Glutamatergic neuron (in vitro differentiated cells): ENCODE results near the gene LGALS9. TPM values are rescaled to one million over a fixed set of nuclear protein-coding genes. Genes with fewer than 3 reads are reported as not detected.
"Not testable (repeated sequence)": the region's sequence is repeated elsewhere in the genome, so short reads cannot be mapped to it uniquely, and the experiment has no call there.

ENCODE experiments used
- DNase-seq: peaks from one replicate; pipeline ENCODE4 v3.0.0; 2022
- H3K27ac Mint-ChIP-seq: one replicate; pipeline ENCODE4 v1.8.0; 2020; ENCODE audit warnings: mild to moderate bottlenecking, mixed read lengths, inconsistent platforms; ENCODE audit not compliant: unreplicated experiment
- H3K27me3 Mint-ChIP-seq: one replicate; pipeline ENCODE4 v1.8.0; 2020; ENCODE audit warnings: mild to moderate bottlenecking, moderate library complexity, mixed read lengths, inconsistent platforms; ENCODE audit not compliant: unreplicated experiment
- H3K36me3 Mint-ChIP-seq: one replicate; pipeline ENCODE4 v1.8.0; 2020; ENCODE audit warnings: mild to moderate bottlenecking, mixed read lengths, inconsistent platforms; ENCODE audit not compliant: unreplicated experiment
- H3K4me1 Mint-ChIP-seq: one replicate; pipeline ENCODE4 v1.8.0; 2020; ENCODE audit warnings: mild to moderate bottlenecking, low read depth, mixed read lengths, inconsistent platforms; ENCODE audit not compliant: unreplicated experiment
- H3K4me3 Mint-ChIP-seq: one replicate; pipeline ENCODE4 v1.8.0; 2020; ENCODE audit warnings: mild to moderate bottlenecking, mixed read lengths, inconsistent platforms; ENCODE audit not compliant: unreplicated experiment
- H3K9me3 Mint-ChIP-seq: one replicate; pipeline ENCODE4 v1.8.0; 2020; ENCODE audit warnings: mild to moderate bottlenecking, moderate library complexity, mixed read lengths, inconsistent platforms; ENCODE audit not compliant: unreplicated experiment
- CTCF ChIP-seq: fragments of 200-600 bp; sonication (generic); IDR thresholded peaks from one replicate; pipeline ENCODE4 v1.5.0; 2021; ENCODE audit not compliant: partially characterized antibody, unreplicated experiment
- total RNA-seq: library from RNA; stranded (reverse); fragmentation: NEBNext Ultra II Directional; extraction: Animal tissue kit (Norgen Biotek cat#: 25700); gene quantifications from one replicate; pipeline ENCODE4 v1.2.1, GENCODE V29; 2021; ENCODE audit not compliant: unreplicated experiment

The LGALS9 gene
- total RNA-seq, 1 donor from 2014 or later = 6.5 TPM

GRCh38 chr17:27663936-27664605, 33.1 kb downstream of the LGALS9 start:
- no peak for TF ChIP-seq CTCF
- H3K4me3 Mint-ChIP-seq = no peak overlapping the region
- H3K27ac Mint-ChIP-seq = no peak overlapping the region
- H3K9me3 Mint-ChIP-seq = peaks cover 4% of the 10 kb centered on the region
- DNase-seq = no peak
- H3K4me1 Mint-ChIP-seq = no peaks in the 10 kb centered on the region
- H3K27me3 Mint-ChIP-seq = peaks cover 3% of the 10 kb centered on the region
- no peaks in the 10 kb centered on the region for H3K36me3 Mint-ChIP-seq

GRCh38 chr17:27664606-27664965, 33.6 kb downstream of the LGALS9 start:
- no peak overlapping the region for H3K27ac Mint-ChIP-seq
- peaks cover 5% of the 10 kb centered on the region for H3K9me3 Mint-ChIP-seq
- H3K4me1 Mint-ChIP-seq = no peaks in the 10 kb centered on the region
- no peak overlapping the region for H3K4me3 Mint-ChIP-seq
- H3K27me3 Mint-ChIP-seq = peaks cover 3% of the 10 kb centered on the region
- no peak for DNase-seq
- no peaks in the 10 kb centered on the region for H3K36me3 Mint-ChIP-seq
- TF ChIP-seq CTCF = no peak

DNA sequence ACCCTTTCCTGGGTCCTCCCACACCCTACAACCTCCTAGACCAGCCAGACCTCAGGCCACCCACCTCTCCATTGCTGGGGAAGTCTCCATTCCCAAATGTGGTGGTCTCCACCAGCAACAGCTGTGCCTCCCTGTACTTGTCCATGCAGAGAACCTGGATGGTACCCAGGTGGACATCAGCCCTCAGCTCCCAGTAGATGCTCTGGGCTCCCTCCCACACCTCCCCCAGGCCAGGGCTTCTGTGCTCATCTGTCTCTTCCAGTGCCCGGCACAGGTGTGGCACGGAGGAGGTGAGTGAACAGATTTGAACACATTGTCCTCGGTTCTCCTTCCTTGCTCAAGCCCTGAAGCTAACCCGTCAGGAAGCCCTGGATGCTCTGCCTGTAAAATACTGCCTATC, 34.6 kb downstream of the LGALS9 start:
- Mint-ChIP-seq H3K4me1 (no peaks in the 10 kb centered on the region), H3K4me3 (no peak overlapping the region), H3K27me3 (peaks cover 3% of the 10 kb centered on the region), H3K36me3 (no peaks in the 10 kb centered on the region), H3K9me3 (peaks cover 5% of the 10 kb centered on the region), H3K27ac (no peak overlapping the region)
- DNase-seq = no peak
- TF ChIP-seq CTCF = no peak

DNA sequence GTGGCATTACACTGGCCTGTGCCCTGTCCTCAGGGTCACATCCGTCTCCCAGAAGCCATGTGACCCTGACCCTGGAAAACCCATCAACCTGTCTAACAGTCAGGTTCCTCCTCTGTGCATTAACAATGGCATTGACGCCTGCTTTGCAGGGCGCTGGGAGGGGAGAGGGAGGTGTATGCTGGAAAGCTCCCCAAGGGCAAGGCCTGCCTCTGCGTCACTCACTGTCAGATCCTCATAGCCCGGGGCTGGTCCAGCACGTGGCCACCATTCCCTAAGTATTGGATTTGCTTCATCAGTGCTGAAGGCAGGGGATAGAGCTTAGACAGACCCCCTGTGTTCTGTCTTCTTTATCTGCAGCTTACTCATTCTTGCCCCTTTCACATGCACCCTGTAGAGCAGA, 35.3 kb downstream of the LGALS9 start:
- not testable (repeated sequence) for H3K27me3 Mint-ChIP-seq, H3K27ac Mint-ChIP-seq, H3K9me3 Mint-ChIP-seq, H3K4me1 Mint-ChIP-seq, H3K4me3 Mint-ChIP-seq, H3K36me3 Mint-ChIP-seq
- peak; percentile 6 for DNase-seq

DNA sequence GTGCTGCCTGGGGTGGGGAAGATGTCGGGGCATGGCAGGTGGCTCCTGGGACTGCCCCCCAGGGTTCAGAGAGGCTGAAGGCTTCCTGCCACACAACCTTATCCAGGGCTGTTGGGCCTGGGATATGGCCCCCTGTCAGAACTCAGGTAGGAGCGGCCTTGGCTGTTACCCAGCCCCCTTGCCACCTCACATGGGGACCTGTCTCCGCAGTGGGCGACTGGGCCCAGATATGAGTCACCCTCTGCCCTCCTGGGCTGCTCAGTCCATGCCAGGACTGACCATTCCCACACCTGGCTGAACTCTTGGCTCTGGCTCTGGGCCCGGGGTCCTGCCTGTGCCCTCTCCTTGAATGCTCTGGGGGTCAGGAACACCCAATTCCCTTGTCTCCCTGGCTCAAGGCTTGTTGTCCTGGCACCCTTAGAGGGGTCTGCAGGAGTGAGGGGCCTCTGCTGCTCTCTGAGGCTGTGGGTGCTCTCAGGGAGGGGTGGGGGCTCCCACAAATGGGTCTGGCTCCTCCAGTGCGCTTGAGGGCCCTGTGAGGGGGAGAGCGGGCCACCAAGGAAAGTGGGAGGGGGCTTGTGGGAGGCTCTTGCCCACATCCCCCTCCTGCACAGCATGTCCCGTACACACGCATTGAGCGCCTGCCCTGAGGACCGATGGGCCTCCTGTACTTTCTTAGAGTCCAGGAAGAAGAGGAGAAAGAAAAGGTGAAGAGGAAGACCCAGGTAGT, 36.0 kb downstream of the LGALS9 start:
- Mint-ChIP-seq H3K4me3 (no peak overlapping the region), H3K36me3 (no peaks in the 10 kb centered on the region), H3K9me3 (peaks cover 5% of the 10 kb centered on the region), H3K27me3 (peaks cover 3% of the 10 kb centered on the region), H3K27ac (no peak overlapping the region), H3K4me1 (no peaks in the 10 kb centered on the region)
- no peak for TF ChIP-seq CTCF
- peak; percentile 6 for DNase-seq
